Astrocyte of the spinal cord (primary cell): ENCODE measurements around the gene RAMACL.

Experiments used
- DNase-seq: peaks from one replicate; pipeline ENCODE4 v3.0.0; 2011; ENCODE audit warnings: low read depth, low spot score
- H3K4me3 ChIP-seq: 2 replicates; pipeline ENCODE4 v1.5.1; 2011; ENCODE audit warnings: low read depth, mild to moderate bottlenecking, low read length, moderate library complexity
- in situ Hi-C: cut with HindIII; loops from 2 replicates; pipeline ENCODE4 v1.10.0; 2017; ENCODE audit warnings: low sequenced_read_pairs
- TF ChIP-seq, protein P1 (sequence below): IDR thresholded peaks from 2 replicates; pipeline ENCODE4 v1.5.1; 2012; ENCODE audit warnings: low read depth, mild to moderate bottlenecking, low read length, inconsistent platforms

RAMACL gene

DNA sequence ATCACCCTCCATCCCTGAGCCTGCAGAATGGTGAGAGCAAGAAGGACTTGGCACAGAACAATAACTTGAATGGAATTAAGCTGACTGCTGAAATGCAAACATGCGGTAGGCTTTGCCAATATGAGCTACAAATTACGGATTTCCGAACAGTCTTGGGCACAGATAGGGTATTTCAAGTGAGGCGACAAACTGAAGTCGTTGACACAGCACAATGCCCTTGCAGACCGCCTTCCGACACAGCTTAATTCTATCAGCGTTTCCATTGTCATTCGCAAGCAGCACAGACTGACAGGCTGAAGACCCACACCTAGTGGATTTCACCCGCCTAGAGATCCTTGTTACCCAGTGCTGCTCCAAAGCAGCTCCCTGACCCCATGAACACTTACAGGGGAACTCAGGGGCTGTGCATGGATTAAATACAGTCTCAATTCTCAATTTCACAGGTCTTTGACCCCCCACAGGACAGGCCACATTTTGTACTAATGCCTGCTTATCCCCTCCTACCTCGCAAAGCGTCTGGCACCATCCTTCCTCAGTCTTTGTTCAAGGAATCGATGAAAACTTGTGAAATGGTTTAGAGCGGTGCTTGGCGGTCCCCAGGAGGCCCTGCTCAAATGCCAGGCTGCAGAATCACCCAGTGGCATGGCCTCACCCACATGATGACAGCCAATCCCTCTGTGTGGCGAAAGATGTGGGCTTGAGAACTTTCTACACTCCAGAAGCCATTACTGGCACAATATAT is 34.6 kb downstream of the RAMACL start:
- no peak overlapping the region for H3K4me3 ChIP-seq
- DNase-seq = no peak
- TF ChIP-seq, protein P1, sequence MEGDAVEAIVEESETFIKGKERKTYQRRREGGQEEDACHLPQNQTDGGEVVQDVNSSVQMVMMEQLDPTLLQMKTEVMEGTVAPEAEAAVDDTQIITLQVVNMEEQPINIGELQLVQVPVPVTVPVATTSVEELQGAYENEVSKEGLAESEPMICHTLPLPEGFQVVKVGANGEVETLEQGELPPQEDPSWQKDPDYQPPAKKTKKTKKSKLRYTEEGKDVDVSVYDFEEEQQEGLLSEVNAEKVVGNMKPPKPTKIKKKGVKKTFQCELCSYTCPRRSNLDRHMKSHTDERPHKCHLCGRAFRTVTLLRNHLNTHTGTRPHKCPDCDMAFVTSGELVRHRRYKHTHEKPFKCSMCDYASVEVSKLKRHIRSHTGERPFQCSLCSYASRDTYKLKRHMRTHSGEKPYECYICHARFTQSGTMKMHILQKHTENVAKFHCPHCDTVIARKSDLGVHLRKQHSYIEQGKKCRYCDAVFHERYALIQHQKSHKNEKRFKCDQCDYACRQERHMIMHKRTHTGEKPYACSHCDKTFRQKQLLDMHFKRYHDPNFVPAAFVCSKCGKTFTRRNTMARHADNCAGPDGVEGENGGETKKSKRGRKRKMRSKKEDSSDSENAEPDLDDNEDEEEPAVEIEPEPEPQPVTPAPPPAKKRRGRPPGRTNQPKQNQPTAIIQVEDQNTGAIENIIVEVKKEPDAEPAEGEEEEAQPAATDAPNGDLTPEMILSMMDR = no peak
- in situ Hi-C loops = no loop called here

DNA sequence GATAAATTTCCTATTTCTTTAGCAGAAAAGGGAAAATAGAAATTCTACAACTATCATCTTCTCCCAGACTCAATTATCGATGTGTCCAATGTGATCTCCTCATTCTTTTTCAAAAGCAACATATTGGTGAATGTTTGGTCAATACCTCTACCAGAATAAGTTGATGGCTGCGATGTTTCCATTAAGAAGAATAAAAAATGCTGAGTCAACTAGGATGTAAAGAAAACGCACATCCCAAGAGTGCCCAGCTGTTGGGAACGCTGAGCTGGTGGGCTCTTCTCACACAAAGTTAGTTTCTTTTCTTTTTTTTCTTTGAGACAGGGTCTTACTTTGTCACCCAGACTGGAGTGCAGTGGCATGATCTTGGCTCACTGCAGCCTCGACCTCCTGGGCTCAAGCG is 39.8 kb downstream of the RAMACL start:
- DNase-seq = no peak
- TF ChIP-seq, protein P1 = no peak
- H3K4me3 ChIP-seq = no peak overlapping the region
- in situ Hi-C loops = no loop called here

DNA sequence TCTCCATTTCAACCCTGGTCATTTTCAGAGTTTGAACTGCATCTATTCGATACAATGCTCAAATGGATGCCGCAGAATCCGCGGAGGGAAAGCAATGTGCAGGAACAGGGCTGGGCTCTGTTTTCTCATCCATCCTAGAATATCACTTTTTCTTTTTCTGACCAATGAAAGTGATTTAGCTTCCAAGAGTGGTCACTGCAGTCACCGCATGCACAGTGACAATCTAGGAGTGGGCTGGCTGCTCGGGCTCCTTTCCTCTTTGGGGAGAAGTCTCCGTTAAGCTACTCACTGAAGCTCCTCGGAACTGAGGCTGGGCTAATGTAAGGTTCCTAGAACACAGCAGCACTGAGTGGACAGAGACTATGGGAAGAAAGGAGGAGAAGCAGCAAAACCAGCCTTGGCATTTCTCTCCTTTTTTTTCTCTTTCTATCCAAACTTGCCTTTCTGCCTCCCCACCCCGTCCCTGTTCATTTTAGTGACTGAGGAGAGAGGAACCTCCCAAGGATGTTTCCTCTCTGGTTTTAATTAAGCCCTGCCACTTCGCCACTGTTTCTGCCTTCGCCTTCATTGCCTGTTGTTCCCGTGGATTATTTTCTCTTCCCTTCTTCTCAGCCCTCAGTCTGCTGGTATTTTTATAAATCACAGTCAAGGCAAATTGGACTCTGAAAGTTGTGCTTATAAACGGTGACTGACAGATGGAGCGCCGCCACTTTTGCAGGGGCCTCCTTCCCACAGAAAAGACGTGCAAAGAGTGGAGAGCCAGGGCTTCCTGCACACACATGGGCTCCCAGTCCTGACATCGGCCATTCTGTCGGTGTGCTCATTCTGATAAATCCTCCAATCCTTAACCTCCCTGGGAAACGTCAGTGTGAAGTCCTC is 41.1 kb downstream of the RAMACL start:
- in situ Hi-C loops = no loop called here
- TF ChIP-seq, protein P1 = no peak
- no peak for DNase-seq
- H3K4me3 ChIP-seq = no peak overlapping the region

DNA sequence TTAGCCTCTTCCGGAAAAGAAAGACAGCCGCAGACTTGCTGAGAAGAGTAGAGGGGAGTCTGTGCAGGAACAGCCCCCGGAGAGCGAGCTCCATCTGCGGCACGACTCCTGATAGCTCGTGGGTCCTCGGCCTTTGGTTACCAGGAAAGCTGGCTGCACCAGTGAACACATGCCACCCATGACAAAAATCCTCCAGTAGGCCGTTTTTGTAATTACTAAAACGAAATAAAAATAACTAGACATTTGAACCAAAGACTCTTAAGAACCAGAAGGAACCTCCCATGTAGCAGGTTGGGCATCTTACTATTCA is 42.2 kb downstream of the RAMACL start:
- TF ChIP-seq, protein P1 = no peak
- in situ Hi-C loops = no loop called here
- DNase-seq = no peak
- no peak overlapping the region for H3K4me3 ChIP-seq

DNA sequence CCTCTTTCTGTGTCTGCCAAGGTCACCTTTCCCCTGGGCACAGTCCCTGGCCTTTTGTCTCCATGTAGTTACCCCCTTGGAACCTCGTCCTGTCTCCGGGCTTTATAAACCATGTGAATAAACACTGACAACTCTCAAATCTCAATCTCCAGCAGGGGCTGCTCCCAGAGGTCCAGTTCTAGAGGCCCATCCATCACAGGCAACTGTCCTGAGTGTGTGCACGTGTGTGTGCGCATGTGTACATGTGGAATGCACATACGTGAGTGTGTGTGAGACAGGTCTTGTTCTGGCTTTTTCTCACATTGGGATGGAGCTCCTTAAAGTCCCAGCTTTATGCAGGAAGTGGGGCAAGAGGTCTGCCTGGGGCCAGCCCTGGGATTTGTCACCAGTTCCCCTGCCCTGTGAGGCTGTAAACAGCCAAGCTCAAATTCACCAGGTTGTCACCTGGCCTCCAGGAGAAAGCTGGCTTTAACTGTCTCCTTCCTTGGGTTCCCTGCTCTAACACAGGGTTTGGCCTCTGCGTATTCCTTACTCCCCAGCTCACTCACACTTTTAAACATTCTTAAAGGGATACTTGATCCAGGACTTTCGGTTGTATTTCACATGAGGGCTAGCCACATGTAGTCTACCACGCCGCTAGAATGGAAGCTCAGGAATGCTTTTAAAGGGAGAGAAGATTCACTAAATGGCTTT is 42.7 kb downstream of the RAMACL start:
- TF ChIP-seq, protein P1 = no peak
- H3K4me3 ChIP-seq = no peak overlapping the region
- DNase-seq = no peak
- in situ Hi-C loops = no loop called here

DNA sequence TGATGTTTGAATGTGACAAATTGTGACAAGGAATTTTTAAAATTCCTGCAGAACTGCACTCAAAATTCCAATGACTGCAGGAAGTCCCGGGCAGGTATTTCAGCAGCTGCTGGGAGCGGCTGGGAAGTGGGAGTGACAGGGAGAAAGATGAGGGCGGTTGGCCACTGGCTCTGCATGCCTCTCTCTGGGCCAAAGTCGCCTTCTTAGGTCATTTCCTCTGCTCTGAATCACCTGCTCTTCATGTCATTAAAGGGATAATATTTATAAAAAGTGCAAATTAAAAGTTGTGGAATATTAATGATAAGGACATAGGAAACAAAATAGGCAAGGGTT is 43.9 kb downstream of the RAMACL start:
- no peak overlapping the region for H3K4me3 ChIP-seq
- in situ Hi-C loops = no loop called here
- TF ChIP-seq, protein P1 = no peak
- DNase-seq = no peak
